Activated naive CD4-positive, alpha-beta T cell (primary cell): ENCODE measurements around the gene EIF2AK2.
A peak's percentile ranks its signal among the peaks of the same experiment; 100 is the strongest.

Experiments
- DNase-seq, 4 experiments: peaks; one replicate each; lab custom pipeline; 2025; lab: John Stamatoyannopoulos, UW

EIF2AK2 gene

DNA sequence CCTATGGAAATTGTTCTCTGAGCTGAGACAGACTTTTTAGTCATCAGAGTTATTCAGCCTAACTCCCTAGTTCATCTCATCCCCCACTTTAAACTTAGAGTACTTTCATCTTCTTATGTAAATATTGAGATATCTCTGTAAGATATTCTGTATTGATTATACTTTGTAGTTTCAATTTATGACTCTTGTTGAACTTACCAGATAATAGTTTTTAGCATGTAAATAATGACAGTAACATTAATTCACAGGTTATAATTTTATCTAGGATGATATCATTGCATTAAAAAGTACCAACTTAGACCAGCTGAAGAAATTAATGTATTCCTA is 14.8 kb upstream of the EIF2AK2 start:
- no peak for DNase-seq

DNA sequence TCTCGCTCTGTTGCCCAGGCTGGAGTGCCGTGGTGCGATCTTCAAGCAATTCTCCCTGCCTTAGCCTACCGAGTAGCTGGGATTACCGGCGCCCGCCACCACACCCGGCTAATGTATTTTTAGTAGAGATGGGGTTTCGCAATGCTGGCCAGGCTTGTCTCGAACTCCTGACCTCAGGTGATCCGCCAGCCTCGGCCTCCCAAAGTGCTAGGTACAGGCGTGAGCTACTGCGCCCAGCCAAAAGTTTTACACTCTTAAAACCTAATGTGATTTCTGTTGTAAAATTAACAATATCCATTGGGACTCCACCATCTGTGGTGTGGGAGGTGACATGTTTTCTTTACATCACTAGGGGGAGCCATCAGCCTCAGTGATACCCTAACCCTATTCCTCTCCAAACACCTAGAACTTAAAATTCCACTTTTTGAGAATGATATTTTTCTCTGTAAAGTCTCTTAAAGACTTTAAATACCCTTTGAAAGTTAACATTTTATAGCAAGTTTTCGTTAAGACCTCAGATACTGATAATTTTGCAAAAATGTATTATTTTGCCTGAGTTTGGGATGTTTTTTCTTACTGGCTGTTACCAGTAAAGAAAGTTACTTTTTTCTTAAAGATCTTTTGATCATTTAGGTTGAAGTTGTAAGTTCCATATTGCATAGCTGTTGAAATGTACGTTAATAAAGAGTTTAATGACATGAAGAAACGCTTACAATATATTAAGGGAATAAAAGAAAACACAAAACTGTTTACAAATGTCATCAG is 11.6 kb upstream of the EIF2AK2 start:
- DNase-seq: no peak

GRCh38 chr2:37167636-37168180 is 10.9 kb upstream of the EIF2AK2 start:
- DNase-seq: no peak

DNA sequence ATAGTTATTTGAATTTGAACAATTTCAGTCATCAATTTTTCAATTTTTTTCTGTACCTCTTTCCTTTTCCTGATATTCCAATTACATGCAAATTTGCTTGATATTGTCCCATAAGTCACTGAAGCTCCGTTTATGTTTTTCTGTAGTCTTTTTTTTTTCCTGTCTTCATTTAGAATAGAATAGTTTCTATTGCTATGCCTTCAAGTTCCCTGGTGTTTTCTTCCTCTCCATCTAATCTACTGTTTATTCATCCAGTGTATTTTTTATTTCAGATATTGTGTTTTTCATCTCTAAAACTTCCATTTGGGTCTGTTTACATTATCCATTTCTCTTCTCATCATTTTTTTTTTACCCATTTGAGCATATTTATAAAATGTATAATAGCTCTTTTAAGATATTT is 8.0 kb upstream of the EIF2AK2 start:
- DNase-seq: no peak

- DNase-seq: peak in 2 of 4 experiments; percentile 27 to 51
Observed at GRCh38 chr2:37156071-37156856, 516 bp downstream of the EIF2AK2 start.

- DNase-seq: no peak
Observed at GRCh38 chr2:37154785-37155184, 2.0 kb downstream of the EIF2AK2 start.

- no peak for DNase-seq
Observed at GRCh38 chr2:37153224-37153623, 3.6 kb downstream of the EIF2AK2 start.

DNA sequence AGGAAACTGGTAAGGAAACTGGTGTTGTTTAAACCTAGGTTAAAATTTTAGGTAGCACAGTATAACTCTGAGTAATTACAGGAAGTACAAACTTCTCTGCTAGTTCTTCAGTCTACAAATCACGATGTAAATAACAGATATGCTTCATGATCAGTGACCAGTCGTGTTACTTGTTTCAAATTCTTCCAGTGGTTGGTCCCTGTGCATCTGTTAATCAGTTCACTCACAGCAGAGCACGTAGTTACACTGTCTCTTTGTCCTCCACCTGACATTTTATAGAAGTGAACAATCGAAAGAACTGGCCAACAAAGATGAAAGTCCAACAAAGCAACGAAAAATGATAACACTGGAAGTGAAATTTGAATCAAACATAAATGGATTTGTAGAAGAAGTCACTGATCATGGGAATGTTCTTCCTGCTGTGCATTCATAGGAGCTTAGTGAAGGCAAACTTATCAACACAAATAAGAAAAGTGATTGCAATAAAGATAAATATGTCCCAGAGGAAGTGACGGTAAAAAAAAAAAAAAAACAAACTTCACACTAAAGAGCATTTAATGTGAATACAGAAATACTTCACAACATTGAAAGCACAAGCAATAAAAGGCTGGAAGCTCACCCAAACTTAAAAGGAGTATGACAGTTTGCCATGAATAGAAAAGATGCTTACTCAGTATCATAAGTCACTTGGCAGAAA is 7.0 kb downstream of the EIF2AK2 start:
- no peak for DNase-seq

DNA sequence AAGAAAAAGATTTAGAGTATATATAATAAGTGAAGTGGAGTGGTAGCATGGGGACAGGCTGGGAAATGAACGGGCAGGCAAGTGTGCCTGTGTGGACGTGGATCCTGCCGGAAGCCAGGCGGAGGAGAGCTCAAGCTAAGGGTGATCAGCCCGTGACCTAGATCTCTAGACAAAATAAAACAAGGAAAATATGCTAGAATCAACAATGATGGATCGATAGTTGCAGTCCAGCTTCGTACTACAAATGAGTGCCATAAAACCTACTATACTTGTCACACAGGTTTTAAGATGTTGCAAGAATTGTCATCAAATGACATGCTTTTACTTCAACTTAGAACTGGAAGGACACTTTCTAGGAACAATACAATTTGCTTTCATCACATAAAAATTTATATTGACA is 8.5 kb downstream of the EIF2AK2 start:
- DNase-seq: no peak

- no peak for DNase-seq
Observed at GRCh38 chr2:37146062-37146461, 10.7 kb downstream of the EIF2AK2 start.

DNA sequence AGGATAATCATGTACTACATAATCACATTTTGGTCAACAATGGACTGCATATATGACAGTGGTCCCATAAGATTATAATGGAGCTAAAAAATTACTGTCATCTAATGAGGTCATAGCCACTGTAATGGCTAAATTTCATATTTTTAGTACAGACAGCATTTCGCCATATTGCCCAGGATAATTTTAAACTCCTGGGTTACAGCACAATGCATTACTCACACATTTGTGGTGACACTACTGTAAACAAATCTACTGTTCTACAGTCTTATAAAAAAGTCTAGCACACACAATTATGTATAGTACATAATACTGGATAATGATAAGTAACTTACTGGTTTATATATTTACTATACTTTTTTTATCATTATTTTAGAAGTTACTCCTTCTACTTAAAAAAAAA is 12.8 kb downstream of the EIF2AK2 start:
- no peak for DNase-seq

GRCh38 chr2:37142546-37142945 is 14.2 kb downstream of the EIF2AK2 start:
- no peak for DNase-seq

DNA sequence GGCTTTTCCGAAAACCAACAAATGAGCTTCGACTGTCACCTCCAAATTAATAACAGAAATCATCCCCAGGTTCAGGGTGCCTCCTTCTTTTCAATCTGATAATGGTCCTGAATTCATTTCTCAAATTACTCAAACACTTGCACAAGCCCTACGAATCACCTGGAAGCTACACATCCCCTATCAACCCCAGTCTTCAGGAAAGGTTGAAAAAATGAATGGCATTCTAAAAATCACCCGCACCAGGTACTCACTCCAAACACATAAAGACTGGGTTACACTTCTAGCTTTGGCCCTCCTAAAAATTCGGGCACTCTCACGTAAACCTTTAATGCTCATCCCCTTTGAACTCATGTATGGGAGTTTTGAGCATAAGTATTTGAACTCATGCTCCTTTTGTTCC is 23.9 kb downstream of the EIF2AK2 start:
- DNase-seq: no peak

DNA sequence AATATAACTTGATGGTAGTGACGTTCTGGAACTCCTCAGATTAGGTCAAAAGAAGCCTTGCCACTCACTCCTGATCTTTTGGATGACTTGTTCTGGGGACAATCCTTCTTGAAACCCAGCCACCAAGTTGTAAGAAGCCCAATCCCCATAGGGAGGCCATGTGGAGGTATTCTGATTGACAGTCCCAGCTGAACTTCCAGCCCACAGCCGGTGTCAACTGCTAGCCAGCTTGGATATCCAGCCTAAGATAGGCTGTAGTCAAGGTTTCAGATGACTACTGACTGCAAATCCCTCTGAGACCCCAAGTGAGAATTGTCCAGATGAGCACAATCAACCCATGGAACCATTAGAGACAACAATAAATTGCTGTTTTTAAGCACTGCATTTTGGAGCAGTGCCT is 31.4 kb downstream of the EIF2AK2 start:
- no peak for DNase-seq

DNA sequence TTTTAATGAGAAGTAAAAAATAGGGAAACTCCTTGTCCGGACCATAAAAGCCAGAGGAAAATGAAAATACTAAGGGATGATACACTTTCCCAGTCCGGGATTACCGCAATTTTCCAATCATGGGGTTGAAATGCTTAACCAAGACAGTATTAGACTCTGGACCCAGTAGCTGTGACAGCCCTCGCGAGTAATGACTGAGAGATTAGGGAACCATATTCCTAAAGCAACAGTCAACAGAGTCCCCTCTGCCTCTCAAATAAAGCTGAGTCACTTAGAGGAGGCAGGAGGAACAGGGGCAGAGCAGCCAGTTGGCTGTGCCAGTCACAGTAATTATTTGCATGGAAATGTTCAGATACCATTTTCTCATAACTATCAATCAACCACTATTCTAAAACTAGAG is 37.6 kb downstream of the EIF2AK2 start:
- no peak for DNase-seq

DNA sequence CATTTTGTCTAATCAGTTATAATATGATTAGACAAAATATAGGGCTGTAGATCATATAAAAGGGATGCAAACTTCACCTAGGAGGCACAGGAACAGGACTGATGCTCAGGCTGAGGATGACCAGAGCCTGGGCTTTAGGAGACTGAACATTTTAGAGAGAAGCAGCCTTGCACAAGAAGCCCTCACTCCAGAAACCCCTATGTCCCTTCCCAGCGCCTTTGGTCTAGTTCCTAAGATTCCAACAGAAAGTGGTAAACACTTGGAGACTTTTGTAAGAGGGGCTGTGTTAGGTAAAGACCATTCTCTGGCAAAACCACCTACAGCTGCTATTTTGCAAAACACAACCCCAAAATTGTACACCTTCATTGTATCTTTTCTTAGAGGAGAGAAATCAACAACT is 39.2 kb downstream of the EIF2AK2 start:
- DNase-seq: no peak

DNA sequence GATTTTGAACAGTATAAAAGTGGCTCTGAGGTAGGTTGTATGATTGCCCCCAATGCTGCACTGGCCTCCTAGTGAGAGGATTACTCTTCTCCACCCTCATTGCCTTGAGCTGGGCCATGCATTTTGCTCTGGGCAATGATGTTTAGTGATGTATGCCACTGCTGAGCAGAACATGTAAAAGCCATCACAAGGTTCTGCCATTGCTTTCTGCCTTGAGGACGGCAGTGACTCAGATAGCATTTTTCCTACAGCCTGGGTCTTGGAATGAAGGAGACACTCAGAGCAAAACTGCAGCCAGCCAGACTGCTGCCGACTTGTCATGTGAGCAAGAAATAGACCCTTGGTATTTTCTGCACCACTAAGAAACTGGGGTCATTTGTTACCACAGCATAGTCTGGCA is 44.8 kb downstream of the EIF2AK2 start:
- no peak for DNase-seq

DNA sequence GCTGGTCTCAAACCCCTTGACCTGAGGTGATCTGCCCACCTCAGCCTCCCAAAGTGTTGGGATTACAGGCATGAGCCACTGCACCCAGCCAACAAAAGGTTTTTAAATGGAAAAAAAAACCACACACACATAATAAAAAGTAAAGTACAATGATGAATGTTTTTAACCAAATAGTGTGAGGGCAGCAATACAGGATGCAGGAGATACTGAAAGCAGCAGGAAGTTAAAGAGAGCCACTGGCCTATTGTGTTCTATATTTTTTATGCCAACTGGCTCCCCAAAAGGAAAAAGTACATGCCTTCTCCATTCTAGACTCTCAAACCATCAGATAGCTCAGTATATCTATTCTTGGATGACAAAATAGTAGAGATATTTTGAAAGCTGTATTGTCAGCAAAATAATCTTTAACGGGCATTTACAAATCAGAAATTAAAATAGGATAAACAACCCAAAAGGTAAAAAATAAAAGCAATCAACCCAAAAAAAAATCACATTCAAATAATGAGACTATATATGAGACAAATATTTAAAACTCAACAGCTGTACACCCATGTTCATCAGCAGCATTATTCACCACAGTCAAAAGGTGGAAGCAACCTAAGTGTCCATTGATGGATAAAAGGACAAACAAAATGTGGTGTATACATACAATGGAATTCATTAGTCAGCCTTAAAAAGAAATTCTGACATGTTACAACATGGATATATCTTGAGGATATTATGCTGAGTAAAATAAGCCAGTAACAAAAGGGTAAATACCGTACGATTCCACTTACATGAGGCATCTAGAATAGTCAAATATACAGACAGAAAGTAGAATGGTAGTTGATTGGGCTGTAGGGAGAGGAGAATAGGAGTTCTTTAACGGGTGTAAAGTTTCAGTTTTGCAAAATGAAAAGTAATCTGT is 46.2 kb downstream of the EIF2AK2 start:
- DNase-seq: no peak

GRCh38 chr2:37109523-37109922 is 47.3 kb downstream of the EIF2AK2 start:
- DNase-seq: no peak

DNA sequence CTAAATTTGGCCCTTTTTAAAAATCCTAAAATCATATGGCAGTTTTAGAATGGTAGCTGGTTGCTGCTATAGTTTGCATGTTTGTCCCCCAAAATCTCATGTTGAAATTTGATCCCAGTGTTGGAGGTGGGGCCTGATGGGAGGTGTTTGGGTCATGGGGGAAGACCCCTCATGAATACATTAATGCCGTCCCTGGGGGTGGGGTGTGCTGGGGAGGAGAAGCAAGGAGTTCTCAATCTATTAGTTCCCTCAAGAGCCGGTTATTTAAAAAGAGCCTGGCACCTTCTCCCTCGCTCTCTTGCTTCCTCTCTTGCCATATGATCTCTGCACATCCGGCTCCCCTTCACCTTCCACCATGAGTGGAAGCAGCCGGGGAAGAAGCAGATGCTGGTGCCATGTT is 51.6 kb downstream of the EIF2AK2 start:
- no peak for DNase-seq

- DNase-seq: no peak
Observed at GRCh38 chr2:37104178-37104577, 52.6 kb downstream of the EIF2AK2 start.

GRCh38 chr2:37102588-37102987 is 54.2 kb downstream of the EIF2AK2 start:
- no peak for DNase-seq
